ENCODE measurements around the gene ABCA7. TPM values are rescaled to one million over a fixed set of nuclear protein-coding genes. Genes with fewer than 3 reads are reported as not detected.
A peak's percentile ranks its signal among the peaks of the same experiment; 100 is the strongest.

The ABCA7 gene
- total and polyA plus RNA-seq, 7 donors: 1.8 to 25.1 (median 9.9) TPM

DNA sequence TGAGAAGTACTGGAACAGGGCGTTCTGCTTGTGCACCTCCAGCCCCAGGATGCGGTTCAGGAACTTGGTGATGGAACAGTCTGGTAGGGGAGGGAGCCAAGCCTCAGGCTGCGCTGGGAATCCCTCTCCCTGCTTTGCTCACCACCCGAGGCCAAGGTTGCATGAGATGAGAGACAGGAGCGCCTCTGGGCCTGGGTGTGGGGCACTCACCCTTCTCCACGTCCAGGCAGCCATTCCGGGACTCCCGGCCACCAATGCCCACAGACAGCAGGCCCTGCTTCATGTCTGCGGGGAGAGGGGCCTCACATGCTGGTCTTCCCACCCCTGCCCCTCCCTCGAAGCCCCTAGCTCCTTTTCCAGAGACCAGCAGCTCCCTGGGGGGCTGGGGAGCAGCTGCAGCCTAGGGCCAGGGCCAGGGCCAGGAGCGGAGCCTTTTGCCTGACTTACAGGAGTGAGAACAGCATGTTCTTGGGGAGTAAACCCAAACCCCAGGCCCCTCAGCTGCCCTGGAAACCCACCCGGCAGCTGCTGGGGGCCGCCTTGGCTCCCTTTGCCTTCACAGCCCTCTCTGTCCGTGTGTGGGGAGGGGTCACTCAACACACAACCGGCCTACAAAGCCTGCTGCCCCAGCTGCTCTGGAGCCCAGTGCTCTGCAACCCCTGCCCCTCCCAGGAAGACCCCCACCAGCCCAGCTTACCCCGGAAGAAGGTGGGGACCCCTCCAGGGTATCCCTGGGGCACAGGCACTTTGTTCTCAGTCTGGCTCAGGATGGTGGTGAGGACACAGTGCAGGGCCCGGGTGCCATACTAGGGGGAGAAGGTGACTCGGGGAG is 71.1 kb downstream of the ABCA7 start:
- Histone ChIP-seq H3K4me1 (peaks cover 0 to 40% (median 29%) of the 10 kb centered on the region in 4 donors), H3K27me3 (no peaks in the 10 kb centered on the region), H3K9me3 (no peaks in the 10 kb centered on the region), H3K4me3 (no peak overlapping the region), H3K27ac (peak overlapping the region; percentile 80 to 85 (median 82)), H3K36me3 (peaks cover 16 to 89% (median 47%) of the 10 kb centered on the region in 4 donors)
- DNase-seq: no peak
- TF ChIP-seq POLR2A (IDR thresholded peaks at IDR 0.05) (no peak), POLR2AphosphoS5 (IDR thresholded peaks at IDR 0.05) (peak in 1 of 4 donors; percentile 3)
- intact Hi-C loops (cut with DNase I): loop anchor here (5.0 kb wide), 1 partner anchor 81 kb away; no protein-coding TSS in a partner anchor
- WGBS, 2 donors: 85 to 88% methylated on average over 18 of the region's 18 CpGs

DNA sequence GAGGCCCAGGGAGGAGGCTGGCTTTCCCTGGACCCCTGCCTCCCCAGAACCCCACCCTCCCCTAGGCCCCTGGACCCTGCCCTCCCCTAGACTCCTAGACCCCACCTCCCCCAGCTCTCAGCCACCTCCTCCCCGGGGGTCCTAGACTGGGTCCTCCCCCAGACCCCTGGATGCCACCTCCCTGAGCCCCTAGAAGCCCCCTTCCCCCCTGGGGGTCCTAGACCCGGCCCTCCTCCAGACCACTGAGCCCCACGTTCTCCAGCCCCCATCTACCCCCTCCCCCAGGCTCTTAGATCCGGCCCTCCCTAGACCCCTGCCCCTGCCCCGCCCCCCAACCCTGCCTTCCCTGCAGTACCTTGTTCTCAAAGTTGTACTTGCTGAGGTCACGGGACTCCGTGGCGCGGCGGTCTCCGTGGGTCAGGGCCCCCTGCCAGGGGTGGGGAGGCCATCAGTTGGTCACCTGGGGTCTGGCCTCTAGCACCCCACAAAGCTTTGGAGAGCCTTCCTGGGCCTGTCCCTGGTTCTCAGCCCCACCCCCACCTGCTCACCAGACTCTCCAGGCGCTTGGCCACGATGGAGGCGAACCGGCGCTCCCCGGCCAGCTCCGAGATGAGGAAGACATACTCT is 71.8 kb downstream of the ABCA7 start:
- Histone ChIP-seq H3K4me1 (peaks cover 0 to 33% (median 27%) of the 10 kb centered on the region in 4 donors), H3K36me3 (peaks cover 19 to 89% (median 46%) of the 10 kb centered on the region in 4 donors), H3K27ac (peak overlapping the region; percentile 80 to 85 (median 82)), H3K27me3 (no peaks in the 10 kb centered on the region), H3K4me3 (no peak overlapping the region), H3K9me3 (no peaks in the 10 kb centered on the region)
- 34 to 75% methylated on average over 18 of the region's 18 CpGs for WGBS, 2 donors
- no peak for DNase-seq
- TF ChIP-seq POLR2AphosphoS5 (IDR thresholded peaks at IDR 0.05) (peak in 1 of 4 donors; percentile 3), POLR2A (IDR thresholded peaks at IDR 0.05) (no peak)
- intact Hi-C loops (cut with DNase I): loop anchor here (2.0 to 5.0 kb wide), 2 partner anchors 61 to 81 kb away; no protein-coding TSS in a partner anchor

DNA sequence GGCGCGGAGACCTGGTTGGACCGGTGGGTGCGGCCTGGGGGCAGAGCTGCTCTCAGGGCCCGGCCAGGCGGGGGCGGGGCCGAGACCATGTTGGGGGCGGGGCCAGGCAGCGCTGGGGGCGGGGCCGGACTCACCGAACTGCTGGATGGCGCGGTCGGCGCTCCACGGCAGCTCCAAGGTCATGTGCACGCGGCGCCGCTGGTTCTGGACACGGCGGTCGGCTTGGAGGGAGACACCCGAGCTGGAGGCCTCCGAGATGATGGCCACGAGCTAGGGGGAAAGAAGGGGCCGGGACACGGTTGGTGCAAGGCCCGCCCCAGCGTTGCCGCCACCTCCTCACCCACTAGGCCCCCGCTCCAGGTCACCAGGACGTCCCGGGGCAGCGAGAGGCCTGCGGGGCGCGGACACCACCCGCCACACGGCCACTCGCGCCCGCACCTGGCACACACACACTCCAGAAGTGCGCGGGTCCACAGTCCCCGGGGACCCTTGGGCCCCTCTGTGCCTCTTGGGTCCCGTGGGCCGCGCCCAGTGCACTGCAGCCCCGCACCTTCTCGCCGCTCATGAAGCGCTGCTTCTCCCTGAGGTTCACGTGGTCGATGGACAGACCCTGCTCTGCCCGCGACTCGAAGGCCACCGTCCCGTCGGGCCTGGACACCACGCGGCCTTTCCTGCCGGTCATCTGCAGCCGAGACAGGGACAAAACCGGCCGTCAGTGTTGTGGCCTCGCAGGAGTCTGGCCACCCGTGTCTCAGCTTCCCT is 72.5 kb downstream of the ABCA7 start:
- DNase-seq: peak; percentile 87
- H3K4me1 ChIP-seq: peaks cover 0 to 28% (median 27%) of the 10 kb centered on the region in 4 donors
- H3K4me3 ChIP-seq: peak overlapping the region in 2 of 4 donors; percentile 11 to 20
- no peaks in the 10 kb centered on the region for H3K27me3 ChIP-seq
- 35 to 72% methylated on average over 71 of the region's 71 CpGs for WGBS, 2 donors
- TF ChIP-seq POLR2AphosphoS5 (IDR thresholded peaks at IDR 0.05): peak in 1 of 4 donors; percentile 11
- no peak for TF ChIP-seq POLR2A (IDR thresholded peaks at IDR 0.05)
- no peak for TF ChIP-seq EP300 (IDR thresholded peaks at IDR 0.05)
- TF ChIP-seq, protein P1, sequence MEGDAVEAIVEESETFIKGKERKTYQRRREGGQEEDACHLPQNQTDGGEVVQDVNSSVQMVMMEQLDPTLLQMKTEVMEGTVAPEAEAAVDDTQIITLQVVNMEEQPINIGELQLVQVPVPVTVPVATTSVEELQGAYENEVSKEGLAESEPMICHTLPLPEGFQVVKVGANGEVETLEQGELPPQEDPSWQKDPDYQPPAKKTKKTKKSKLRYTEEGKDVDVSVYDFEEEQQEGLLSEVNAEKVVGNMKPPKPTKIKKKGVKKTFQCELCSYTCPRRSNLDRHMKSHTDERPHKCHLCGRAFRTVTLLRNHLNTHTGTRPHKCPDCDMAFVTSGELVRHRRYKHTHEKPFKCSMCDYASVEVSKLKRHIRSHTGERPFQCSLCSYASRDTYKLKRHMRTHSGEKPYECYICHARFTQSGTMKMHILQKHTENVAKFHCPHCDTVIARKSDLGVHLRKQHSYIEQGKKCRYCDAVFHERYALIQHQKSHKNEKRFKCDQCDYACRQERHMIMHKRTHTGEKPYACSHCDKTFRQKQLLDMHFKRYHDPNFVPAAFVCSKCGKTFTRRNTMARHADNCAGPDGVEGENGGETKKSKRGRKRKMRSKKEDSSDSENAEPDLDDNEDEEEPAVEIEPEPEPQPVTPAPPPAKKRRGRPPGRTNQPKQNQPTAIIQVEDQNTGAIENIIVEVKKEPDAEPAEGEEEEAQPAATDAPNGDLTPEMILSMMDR (IDR thresholded peaks at IDR 0.05): no peak
- intact Hi-C loops (cut with DNase I): loop anchor here (1.0 to 5.0 kb wide), 3 partner anchors 60 to 128 kb away; no protein-coding TSS in a partner anchor
- H3K27ac ChIP-seq: peak overlapping the region; percentile 80 to 85 (median 82)
- H3K36me3 ChIP-seq: peaks cover 26 to 89% (median 47%) of the 10 kb centered on the region in 4 donors
- no peaks in the 10 kb centered on the region for H3K9me3 ChIP-seq

DNA sequence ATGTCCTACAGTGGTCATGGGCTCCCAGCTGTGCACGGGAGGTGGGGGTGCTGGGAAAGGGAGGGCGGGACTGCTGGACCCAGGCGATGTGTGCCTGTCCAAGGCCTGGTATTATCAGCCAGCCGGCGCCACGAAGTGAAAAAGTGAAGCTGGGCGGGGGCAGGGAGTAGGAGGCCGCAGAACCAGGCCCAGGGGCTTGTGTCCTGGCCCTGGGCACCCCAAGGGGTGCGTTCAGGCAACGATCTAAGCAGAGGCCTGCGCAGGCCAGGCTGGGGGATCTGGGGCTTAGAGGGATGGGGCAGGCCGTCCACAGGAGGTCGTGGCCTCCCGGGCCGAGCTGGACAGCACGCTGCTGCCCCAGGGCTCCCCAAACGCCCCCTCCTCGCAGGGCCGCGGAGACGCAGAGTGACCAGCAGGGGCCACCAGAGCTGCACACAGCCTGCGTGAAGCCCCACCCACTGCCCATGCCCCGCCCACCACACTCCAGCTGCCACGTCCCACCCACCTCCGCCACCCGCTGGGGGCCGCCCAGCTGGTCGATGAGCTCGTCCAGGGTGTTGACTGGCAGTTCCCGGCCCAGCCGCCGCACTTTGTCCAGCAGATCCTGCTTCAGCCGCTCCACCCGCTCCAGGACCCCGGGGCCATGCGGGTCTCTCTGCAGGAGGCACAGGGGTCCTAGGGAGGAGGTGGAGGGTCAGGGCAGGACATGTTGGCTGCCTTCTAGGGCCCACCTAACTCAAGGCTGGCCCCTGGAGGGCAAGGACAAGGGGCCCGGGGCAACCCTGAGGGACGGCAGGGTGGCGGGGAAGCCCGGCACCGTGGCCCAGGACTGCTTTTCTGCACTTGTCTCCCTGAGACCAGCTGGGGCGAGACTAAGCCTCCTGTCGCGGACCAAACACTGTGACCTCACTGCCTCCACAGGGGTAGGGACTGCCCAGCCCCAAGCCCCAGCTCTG is 73.4 kb downstream of the ABCA7 start:
- H3K36me3 ChIP-seq: peaks cover 29 to 89% (median 47%) of the 10 kb centered on the region in 4 donors
- intact Hi-C loops (cut with DNase I): loop anchor here (1.0 to 5.0 kb wide), 3 partner anchors 59 to 127 kb away; no protein-coding TSS in a partner anchor
- WGBS, 2 donors: 18 to 31% methylated on average over 44 of the region's 44 CpGs
- H3K4me1 ChIP-seq: peaks cover 0 to 28% (median 27%) of the 10 kb centered on the region in 4 donors
- peak overlapping the region; percentile 80 to 85 (median 82) for H3K27ac ChIP-seq
- no peaks in the 10 kb centered on the region for H3K27me3 ChIP-seq
- TF ChIP-seq, protein P1 (IDR thresholded peaks at IDR 0.05): peak; percentile 94 to 98 (median 95)
- no peak for TF ChIP-seq EP300 (IDR thresholded peaks at IDR 0.05)
- no peak for TF ChIP-seq POLR2A (IDR thresholded peaks at IDR 0.05)
- TF ChIP-seq POLR2AphosphoS5 (IDR thresholded peaks at IDR 0.05): peak; percentile 35 to 74 (median 38)
- peak overlapping the region in 2 of 4 donors; percentile 20 to 25 for H3K4me3 ChIP-seq
- H3K9me3 ChIP-seq: no peaks in the 10 kb centered on the region
- peak; percentile 98 for DNase-seq

Data from sigmoid colon (tissue), 7 donors.